Embryonic facial prominence (tissue), 1 donor: ENCODE measurements around the gene NARS2.
A peak's percentile ranks its signal among the peaks of the same experiment; 100 is the strongest.
"Not testable (repeated sequence)": the region's sequence is repeated elsewhere in the genome, so short reads cannot be mapped to it uniquely, and the experiment has no call there.

ENCODE experiments used
- DNase-seq: peaks from one replicate; pipeline ENCODE4 v3.0.0-alpha.2; 2016; ENCODE audit errors: extremely low spot score

Gene NARS2

DNA sequence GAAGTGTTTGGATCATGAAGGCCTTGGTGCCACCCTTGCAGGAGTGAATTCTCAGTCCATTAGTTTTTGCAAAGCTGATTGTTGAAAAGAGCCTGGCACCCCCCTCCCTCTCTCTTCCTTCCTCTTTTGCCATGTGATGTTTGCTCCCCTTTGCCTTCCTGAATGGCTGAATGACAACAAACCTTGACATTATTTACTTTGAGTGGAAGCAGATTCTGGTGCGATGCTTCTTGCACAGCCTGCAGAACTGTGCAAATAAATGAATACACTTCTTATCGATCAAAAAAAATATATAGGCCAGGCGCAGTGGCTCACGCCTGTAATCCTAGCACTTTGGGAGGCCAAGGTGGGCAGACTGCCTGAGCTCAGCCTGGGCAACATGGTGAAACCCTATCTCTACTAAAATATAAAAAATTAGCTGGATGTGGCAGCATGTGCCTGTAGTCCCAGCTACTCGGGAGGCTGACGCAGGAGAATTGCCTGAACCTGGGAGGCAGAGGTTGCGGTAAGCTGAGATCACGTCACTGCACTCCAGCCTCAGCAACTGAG, 2.0 kb upstream of the NARS2 start:
- DNase-seq, result no peak

DNA sequence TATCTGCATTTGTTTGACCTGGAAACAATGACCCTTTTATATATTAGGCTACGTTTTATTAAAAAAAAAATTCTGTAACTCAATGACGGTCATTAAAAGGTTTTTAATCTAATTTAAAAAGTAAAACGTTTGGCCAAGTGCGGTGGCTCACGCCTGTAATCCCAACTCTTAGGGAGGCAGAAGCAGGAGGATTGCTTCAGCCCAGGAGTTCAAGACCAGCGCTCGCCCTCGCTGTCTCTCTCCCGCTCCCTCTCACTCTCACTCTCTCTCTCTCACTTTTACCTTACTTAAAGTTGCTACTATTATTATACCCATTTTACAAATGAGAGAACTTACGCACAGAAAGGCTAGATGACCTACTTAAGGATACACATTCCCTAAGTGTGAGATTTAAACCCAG, 814 bp upstream of the NARS2 start:
- no peak for DNase-seq

DNA sequence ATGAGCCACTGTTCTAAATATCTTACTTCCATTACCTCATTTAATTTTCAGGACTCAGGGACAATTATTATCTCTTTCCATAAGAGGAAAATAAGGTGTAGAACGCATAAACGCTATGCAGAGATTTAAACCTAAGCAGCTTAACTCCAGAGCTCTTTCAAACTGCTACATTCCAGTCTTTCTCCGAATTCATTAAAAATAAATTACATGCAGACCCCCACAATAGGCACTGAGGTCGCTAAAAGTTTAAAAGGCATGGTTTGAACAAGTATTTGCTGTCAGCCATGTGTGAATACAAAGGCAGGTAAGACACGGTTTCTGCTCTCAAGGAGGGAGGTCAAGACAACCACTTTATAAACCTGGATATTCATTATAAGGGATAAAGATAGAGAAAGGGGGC, 983 bp downstream of the NARS2 start:
- DNase-seq, result no peak

DNA sequence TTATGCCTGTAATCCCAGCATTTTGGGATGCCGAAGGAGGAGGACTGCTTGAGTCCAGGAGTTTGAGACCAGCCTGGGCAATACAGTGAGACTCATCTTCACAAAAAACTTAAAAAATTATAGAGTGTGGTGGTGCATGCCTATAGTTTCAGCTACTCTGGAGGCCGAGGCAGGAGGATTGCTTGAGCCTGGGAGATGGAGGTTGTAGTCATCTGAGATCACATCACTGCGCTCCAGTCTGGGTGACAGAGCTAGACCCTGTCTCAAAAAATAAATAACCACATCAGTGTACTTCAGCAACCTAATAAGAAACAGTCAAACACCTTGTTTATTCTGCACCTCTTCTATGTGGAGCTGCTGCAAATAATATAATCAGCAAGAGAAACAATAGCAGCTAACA, 1.4 kb downstream of the NARS2 start:
- no peak for DNase-seq

DNA sequence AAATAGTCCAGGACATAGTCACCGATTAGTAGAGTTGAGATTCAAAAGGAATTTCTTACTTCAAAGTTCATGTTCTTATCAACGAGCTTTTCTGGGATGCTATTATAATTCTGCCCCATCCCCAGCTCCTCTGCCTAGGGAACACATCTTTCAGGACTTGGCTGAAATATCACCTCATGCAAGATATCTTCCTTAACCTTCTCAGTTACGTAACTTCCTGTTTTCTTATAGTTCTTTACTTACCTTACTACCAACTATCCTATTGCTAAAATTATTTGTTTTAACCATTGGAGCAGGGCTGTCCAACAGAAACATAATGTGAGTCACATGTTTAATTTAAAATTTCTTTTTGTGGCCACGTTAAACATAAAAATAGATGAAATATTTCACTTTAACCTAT, 2.3 kb downstream of the NARS2 start:
- no peak for DNase-seq

DNA sequence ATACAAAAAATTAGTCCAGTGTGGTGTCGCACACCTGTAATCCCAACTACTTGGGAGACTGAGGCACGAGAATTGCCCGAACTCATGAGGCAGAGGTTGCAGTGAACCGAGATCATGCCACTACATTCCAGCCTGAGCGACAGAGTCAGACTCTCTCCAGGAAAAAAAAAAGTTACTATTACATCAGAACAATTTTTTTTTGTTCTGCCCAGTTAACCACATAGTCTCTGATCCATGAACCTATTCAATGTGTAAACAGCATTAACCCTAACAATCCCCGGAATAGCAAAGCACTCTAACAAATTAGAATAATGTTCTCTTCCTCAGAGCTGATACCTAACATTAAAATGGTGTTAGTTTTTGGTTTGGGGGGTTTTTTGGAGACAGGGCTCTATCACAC, 4.6 kb downstream of the NARS2 start:
- no peak for DNase-seq

DNA sequence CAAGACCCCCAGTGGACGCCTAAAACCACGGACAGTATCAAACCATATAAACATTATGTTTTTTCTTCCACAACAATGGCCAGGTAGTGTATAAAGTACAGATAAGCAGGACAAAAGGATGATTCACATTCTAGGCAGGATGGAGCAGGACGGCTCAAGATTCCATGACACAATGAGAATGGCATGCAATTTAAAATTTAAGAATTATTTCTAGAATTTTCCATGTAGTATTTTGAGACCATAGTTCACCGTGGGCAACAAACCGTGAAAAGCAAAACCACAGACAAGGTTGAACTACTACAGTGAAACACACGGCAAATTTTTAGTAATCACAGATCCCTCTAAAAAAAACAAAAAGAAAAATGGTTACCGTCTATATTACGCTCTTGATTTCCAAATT, 7.5 kb downstream of the NARS2 start:
- DNase-seq, result no peak

DNA sequence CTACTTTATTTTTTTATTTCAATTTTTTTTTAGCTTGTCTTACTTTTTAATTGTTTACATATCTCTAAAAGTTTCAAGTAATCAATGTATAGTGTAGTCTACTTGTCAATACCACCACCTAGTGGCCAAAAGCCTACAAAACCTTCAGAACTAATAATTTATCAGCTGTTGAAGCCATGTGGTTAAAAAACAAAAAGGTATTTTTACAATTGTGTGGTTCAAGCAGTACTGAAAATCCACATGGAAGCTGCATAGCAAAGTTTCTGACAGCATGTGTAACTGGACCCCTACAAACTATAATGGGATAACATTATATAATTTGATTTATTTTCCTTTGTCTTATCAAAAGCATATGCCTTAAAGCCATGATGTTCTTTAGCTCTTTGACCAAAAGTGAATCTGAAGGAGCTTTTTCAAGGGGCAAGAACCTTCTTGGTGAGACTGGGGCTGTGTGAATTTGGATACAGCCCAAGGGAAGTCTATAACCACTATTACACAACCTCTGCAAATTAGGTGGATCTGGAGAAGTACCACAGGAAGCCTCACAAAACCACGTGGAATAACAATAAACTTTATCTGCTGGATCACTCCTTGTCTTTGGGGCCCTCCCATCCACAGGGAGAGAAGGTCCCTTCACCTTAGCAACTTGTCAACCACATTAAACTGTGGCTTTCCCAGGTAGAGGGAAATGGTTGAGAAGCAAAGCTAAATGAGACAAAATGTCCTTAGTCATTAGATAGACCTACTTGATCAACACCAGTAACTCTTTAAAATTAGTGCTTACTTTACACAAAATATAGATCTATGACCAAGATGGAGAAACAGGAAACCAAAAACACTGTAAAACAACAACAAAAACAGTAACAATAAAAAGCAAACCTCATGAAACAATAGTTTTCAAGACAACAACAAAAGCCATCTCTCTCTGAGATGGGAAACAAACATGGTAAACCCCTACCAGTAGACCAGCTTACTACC, 9.9 kb downstream of the NARS2 start:
- peak; percentile 63 for DNase-seq

DNA sequence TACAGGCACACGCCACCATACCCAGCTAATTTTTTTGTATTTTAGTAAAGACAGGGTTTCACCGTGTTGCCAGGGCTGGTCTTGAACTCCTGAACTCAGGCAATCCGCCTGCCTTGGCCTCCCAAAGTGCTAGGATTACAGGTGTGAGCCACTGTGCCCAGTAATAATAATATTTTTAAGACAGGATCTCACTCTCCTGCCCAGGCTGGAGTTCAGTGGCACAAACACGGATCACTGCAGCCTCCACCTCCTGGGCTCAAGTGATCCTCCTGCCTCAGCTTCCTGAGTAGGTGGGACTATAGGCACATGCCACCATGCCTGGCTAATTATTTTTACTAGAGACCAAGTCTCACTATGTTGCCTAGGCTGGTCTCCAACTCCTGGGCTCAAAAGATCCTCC, 10.6 kb downstream of the NARS2 start:
- DNase-seq, result not testable (repeated sequence)

DNA sequence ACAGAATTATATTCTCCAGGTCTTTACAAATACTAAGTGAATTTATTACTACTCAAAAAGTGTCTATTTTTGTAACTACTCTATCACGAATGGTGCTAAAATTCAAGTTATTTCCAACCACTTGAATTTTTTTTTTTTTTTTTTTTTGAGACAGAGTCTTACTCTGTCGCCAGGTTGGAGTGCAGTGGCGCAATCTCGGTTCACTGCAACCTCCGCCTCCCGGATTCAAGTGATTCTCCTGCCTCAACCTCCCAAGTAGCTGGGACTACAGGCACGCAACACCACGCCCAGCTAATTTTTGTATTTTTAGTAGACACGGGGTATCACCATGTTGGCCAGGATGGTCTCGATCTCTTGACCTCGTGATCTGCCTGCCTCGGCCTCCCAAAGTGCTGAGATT, 11.6 kb downstream of the NARS2 start:
- not testable (repeated sequence) for DNase-seq

DNA sequence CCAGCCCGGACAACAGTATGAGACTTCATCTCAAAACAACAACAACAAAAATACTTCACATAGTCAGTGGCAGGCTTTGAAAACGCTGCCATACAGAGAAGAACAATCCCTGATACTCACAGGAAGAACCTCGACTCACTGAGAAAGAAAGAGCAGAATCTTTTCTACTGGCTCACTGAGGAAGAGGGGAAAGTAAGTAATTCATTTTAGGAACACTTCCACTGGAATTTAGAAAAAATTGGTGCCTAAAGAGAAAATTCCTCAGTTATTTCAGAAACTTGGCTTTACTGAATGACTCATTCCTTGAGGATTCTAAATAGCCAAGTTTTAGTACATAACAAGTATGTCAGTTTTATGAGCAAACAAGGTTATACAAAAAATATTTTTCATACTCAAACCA, 12.3 kb downstream of the NARS2 start:
- no peak for DNase-seq

DNA sequence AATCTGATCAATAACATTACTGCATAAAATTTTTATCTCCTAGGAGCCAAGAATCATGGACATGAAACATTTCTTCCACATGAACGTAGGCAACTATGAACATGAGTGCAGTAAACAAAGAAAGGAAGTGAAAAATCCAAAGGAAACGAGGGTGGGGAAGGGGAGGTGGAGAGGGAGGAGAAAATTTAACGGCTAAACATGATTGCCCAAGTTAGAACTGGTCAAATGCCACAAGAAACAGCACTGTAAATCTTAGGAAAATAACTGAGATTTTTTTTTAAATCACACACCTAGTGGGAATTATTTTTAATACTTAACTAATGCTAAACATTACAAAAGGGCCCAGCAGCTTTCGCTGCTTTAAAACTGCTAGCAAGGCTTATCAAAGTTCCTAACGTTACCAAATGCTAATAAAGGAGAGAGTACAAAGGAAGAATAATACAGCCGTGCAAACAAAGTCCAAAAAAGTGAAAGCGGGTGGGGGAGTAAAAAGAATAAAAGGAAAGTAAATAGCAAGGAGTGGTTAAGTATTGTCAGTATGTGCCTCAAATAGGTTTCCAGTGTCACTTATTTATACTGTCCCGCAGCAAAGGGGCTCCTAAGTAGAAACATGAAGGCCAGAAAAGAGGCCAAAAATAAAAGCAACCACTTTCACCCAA, 13.7 kb downstream of the NARS2 start:
- no peak for DNase-seq

DNA sequence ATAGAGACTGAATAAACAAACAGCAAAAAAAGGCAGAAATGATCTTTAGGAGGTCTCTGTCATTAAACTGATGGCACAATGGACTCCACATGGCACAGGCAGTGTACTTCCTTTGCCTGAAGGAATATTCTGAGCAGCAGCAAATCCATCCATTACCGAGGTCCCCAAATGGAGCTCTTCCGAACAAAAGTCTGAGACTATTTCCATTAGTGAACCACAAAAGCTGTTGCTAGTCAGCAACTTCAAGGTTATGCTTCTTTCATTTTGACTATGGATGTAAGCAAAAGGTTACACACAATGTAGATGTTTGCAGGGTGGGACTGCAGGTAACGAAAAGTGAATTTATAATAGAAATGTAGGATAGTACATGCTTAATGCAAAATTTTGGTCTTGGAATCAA, 14.5 kb downstream of the NARS2 start:
- no peak for DNase-seq

DNA sequence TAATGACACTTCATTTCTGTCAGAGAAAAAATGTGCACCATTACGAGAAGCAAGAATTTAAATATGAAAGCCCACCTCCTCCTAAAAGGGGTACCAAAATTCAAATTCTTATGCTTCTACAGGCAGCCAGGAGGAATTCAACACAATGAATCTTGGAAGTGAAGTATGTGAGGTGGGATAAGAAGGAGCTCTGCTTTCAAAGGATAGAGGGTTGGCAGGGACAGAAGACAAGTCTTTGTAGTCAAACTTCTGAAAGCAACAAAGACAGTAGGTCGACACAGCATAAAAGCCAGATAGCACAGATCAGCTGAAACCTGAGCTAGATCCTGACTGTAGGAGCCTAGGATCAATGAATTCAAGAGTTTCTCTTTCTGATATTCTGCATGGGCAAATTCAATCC, 17.4 kb downstream of the NARS2 start:
- DNase-seq, result no peak

DNA sequence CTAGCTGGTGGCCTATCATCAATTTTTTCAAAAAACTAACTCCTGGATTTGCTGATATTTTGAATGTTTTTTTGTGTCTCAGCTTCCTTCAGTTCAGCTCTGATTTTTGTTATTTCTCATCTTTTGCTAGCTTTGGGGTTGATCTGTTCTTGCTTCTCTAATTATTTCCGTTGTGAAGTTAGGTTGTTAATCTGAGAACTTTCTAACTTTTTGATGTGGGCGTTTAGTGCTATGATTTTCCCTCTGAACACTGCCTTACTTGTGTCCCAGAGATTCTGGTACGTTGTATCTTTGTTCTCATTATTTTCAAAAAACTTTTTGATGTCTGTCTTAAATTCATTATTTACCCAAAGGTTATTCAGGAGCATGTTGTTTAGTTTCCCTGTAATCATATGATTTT, 19.1 kb downstream of the NARS2 start:
- no peak for DNase-seq

DNA sequence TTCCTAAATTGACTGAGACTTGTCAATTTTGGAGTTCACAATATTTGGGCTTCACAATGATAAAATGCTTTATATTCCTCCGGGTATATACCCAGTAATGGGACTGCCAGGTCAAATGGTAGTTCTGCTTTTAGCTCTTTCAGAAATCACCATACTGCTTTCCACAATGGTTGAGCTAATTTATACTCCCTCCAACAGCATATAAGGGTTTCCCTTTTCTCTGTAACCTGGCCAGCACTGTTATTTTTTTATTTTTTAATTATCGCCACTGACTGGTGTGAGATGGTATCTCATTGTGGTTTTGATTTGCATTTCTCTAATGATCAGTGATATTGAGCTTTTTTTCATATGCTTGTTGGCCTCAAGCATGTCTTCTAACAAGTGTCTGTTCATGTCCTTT, 21.8 kb downstream of the NARS2 start:
- DNase-seq, result no peak

DNA sequence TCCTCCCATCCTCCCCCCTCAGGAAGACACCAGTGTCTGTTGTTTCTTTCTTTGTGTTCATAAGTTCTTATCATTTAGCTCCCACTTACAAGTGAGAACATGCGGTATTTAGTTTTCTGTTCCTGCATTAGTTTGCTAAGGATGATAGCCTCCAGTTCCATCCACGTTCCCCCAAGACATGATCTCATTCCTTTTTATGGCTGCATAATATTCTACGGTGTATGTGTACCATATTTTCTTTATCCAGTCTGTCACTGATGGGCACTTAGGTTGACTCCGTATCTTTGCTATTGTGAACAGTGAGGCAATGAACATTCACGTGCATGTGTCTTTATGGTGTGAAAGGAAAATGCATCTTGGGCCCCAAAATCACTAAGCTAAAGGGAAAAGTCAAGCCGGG, 22.5 kb downstream of the NARS2 start:
- DNase-seq, result not testable (repeated sequence)

DNA sequence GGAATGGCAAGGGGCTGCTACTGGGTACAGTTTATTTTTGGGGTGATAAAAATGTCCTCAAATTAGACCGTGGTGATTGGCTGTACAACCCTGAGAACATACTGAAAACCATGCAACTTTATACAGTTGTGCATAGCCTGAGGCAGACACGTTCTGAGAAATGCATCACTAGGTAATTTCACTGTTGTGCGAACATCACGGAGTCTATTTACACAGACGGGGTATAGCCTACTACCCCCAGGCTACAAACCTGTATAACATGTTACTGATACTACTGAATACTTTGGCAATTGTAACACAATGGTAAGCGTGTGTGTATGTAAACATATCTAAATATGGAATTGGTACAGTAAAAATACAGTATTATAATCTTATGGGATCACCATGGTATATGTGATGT, 23.6 kb downstream of the NARS2 start:
- no peak for DNase-seq

DNA sequence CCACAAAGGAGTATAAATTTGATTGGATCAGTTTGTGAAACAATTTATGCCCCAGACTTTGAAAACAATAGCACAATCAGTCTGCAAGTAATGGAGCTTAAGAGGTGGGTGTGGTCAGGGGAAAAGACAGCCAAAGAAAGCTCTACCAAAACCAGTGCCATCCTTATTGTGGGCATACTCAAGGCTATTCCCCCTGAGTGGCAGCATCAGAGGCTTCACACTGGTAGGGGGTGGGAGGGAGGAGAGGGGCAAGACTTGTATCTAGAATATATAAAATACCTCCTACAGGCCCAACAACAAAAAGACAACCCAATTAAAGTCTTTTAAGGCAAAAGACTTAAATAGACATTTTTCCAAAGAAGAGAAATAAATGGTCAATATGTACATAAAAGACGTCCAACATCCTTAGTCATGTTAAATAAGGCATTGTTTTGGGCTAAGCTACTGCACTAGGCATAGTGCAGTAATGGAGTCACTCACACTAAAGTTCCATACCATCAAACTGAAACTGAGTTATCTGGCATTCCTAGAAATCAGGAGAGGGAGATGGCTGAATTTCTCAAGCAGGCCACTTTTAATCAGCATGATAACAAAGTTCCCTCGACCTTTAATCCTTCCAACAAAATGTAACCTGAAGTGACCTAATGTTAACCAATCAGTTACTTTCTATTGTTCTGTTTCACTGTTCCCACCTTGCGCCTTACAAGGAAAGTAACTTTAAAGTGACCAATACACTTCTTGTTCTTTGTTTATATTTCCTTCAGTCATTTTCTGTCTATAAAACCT, 24.8 kb downstream of the NARS2 start:
- no peak for DNase-seq

DNA sequence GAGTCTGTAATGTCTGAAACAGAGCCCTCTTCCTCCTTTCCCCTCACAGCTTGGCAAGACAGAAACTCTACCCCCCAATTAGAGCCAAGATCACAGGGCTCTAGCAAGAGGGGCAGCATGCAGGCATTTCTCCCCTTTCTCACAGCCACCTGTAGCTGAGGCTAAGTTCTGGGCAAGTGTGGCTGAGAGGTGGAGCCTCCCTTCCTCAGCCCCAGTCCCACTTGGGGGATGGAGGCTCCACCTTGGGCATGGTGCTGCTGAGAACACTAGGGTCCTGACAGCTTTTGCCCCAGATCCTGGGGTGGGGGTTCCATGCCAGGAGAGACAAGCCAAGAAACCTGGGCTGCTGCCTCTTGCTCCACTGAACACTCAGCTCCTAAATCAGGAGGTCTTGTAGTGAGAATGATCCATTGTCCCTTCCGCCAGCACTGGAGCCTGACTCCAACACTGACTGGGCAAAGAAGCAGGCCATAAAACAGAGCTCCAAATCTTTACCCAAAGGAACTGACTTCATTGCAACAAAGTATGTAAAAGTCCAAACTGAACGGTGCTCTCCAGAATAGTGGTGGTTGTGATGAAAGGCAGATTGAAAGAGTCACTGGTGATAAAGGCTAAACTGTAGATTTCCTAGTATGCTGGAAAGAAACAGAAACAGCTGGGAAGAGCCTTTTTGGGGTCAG, 25.6 kb downstream of the NARS2 start:
- DNase-seq, result no peak

DNA sequence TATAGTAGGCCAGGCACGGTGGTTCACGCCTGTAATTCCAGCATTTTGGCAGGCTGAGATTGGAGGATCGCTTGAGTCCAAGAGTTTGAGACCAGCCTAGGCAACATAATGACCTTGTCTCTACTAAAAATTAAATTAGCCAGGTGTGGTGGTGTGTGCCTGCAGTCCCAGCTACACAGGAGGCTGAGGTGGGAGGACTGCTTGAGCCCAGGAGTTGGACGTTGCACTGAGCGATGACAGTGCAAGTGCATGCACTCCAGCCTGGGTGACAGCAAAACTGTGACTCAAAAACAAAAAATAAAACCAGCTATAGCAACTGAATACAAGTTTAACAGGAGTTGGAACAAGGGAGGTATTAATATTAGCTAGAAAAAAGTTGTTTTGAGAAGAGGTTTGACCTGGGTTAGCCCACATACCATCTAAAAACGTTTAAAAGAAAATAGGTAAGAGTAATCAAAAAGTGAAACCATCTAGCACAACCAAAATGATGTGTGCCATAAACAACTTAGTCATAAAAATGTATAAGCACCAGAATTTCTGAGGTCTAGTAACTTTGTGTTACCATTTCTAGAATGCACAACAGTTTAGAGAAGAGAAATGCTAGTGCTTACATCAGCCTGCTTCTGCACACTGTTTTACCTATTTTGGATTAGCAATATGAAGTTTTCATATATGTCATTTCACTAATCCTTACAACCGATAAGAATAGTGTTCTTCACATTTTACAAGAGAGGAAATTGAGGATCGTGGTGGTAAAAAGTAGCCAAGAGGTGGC, 26.5 kb downstream of the NARS2 start:
- no peak for DNase-seq
